ENCODE data around the gene GREB1.
"Not testable (repeated sequence)": the region's sequence is repeated elsewhere in the genome, so short reads cannot be mapped to it uniquely, and the experiment has no call there.

The GREB1 gene

DNA sequence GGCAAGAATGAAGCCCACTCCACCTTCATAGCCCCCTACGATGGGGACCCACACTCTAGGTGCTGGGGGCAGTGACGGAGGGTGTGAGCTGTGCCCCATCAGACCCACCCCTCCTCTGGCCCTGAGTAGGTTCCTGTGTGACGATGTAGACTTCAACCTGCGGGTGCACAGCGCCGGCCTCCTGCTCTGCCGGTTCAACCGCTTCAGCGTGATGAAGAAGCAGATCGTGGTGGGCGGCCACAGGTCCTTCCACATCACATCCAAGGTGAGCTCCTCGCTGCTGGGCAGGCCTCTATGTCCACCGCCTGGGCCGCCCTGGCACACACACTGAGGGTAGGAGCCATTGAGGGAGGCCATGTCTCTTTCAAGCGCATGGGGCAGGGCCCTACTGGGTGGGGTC is 101.3 kb downstream of the GREB1 start:
- no peak for DNase-seq (ENCODE audit: low spot score)

DNA sequence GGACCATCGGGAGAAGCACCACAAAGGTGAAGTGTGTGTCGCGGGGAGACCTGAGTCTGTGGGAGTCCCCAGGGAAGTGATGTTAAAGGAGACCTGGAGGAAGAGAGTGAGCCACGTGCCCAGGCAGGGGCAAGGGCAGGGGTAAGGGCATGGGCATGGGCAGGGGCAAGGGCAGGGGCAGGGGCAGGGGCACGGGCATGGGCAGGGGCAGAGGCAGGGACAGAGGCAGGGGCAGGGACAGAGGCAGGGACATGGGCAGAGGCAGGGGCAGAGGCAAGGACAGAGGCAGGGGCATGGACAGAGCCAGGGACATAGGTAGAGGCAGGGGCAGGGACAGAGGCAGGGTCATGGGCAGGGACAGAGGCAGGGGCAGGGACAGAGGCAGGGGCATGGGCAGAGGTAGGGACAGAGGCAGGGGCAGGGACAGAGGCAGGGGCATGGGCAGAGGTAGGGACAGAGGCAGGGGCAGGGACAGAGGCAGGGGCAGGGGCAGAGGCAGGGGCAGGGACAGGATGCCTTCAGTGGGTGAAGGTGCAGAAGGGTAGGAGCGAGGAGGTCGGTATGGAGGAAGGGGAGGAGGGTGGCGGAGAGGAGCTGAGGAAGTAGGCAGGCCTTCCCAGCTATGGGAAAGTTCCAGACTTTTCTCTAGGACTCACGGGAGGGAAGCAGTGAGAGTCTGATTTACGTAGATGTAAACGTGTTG is 102.9 kb downstream of the GREB1 start:
- no peak for DNase-seq (ENCODE audit: low spot score)

DNA sequence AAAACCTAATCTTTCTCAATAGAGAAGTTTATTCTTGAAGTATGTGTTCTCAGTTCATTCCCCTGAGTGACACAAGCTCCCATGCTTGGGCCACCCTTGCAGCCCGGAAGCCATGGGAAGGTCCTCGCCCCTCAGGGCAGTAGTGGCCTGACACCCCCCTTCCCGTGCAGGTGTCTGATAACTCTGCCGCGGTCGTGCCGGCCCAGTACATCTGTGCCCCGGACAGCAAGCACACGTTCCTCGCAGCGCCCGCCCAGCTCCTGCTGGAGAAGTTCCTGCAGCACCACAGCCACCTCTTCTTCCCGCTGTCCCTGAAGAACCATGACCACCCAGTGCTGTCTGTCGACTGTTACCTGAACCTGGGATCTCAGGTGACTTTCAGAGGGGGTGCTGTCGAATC is 103.7 kb downstream of the GREB1 start:
- no peak for DNase-seq (ENCODE audit: low spot score)

DNA sequence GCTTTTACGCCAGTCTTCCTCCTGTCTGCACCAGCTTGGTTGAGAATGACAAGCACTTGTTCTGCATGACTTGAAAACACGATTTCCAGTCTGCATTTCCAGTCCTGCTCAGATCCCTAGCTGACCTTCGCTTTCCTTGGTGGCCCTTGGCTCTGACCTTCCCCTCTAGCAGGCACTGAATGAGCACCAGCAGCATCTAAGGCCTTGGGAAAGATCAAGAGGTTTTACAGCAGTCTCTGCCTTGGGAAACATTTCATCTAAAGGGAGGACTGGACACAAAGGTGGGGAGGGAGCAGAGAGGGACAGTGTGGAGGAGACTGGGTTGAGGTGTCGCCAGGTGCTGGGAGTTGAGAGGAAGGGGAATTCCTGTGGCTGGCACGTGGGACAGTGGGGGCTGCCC is 105.7 kb downstream of the GREB1 start:
- no peak for DNase-seq (ENCODE audit: low spot score)

DNA sequence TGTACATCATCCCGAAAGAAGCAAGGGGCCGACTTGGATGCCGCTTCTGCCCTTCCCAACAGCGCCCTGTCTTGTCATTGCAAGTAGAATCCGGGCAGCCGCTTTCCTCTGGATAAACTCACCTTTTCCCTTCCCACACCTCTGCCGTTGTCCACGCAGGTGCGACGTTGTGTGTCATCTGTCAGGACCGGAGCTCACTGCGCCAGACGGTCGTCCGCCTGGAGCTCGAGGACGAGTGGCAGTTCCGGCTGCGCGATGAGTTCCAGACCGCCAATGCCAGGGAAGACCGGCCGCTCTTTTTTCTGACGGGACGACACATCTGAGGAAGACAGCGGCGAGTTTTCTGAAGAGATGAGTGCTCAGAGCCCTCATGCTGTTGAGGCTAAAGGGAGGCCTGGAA is 106.3 kb downstream of the GREB1 start:
- DNase-seq (ENCODE audit: low spot score) = no peak

DNA sequence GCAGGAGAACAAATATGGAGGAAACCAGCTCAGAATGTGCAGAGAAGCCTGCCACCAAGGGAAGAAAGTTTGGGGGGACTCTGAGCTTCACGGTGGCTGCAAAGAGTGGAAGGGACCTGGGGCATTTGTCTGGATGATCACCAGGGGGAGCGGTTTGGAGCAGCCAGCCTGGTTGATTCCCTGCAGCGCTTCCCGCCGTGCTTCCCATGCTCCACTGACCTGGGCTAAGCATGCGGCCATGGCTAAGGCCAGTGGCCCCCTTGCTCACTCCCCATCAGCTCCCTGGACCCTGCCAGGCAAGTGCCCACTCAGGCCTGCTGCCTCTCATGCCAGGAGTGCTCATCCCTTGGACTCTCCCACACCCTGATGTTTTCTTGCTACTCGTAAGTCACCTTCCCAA is 109.1 kb downstream of the GREB1 start:
- DNase-seq (ENCODE audit: low spot score) = no peak

DNA sequence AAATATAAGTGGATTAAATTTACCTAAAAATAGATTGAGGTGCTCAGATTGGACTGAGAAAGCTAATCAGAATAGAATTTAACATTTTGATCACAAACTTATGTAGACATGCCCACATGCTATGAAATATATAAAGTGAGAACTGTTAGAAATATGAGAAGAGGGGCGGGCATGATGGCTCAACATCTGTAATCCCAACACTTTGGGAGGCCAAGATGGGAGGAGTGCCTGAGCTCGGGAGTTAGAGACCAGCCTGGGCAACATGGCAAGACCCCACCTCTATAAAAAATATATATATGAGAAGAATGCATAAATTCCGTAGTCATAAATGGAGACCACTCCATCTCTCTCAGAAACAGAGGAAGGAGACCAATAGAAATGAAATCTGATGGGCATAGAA is 110.4 kb downstream of the GREB1 start:
- DNase-seq (ENCODE audit: low spot score) = no peak

DNA sequence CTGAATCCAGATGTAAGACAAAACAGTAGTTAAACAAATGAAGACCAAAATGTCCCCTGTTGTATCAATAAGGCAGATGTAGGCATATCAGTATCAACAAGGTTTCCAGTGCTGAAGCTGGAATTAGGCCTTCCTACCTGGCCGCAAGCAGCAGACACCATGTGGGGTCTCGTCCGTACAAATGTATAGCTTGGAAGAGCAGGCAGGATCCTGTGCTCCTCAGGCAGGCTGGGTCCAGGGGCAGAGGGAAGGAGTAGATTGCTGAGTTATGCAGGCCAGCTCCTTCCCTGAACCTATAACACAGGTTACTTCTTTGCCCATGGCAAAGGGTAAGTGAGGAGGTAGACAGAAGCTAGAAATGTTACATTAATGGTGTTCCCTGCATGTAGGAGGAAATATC is 112.7 kb downstream of the GREB1 start:
- DNase-seq (ENCODE audit: low spot score) = no peak

DNA sequence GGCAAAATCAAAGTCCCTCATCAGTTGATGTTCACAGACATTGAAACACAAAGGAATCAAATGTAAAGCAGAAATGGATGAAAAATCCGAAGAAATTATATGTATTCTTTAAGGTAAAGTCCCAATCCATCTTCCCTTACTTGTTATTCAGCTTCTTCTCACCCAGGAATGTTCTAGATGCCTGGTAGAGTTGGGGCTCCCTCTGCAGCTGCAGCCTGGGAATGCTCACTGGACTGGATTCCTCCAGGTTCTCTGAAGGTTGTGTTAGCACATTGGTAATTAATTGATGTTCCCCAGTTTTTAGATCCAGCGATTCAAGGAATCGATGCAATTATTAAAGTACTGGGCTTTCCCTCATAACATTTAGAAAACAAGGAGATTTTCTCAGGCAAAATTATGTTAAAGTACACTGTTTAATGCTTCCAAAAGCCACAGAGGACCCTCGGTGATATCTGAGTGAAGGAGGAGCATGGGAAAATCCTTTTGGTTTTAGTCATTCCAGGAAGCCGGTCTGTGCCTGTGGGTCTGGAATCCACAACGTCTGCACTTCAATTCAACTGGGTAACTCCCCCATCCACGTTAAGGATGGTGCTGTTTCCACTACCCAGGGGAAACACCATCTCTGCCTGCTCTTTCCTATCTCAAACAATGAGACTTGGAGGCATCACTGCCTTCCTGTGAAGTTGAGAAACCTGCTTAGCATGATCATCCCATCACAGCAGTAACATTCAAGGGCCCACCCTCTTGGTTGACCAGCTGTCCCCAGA is 114.2 kb downstream of the GREB1 start:
- no peak for DNase-seq (ENCODE audit: low spot score)

DNA sequence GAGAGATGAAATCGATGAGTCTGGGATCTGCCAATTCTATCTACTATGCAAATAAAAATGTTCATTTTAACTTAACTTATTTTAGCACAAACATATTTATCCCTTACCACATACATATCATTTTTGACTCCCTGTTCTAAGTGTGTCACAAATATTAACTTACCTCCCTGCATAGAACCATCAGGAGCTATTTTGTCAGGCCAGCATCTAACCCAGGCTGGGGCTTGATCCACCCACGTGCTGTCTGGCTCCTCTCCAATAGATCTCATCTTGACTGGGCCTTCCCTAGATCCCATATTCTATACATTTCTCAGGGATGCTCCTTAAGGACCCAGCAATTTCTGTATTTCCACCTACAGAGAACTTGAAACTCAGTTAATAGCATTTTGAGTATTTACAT is 115.2 kb downstream of the GREB1 start:
- no peak for DNase-seq (ENCODE audit: low spot score)

DNA sequence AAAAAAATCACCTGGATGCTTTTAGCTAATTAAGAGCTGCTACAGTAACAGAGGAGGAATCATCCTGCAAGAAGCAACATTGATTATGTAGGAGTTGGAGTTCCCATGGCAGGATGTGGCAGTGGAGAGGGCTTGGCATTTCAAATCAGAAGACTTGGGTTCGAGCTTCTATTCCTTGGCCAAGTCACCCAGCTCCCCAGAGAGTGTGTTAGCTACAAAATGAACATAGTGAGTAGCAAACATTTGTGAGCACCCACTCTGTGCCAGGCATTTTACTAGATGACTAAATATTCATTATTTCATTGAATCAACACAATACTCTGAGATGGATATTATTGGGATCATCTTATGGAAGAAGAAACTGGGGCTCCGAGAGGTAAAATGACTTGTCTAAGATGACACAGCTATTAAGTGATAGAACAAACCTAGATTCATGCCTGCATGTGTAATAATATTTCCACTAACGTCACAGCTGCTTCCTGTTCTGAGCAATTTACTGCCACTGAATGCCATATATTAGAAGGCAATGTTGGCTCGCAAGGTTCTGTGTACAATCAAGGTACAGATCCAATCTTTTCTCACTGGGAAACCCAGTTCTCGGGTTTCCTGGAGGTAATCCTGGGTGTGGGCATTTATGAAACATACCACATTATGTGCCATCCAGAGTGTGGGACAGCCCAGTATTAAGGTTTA is 118.2 kb downstream of the GREB1 start:
- DNase-seq (ENCODE audit: low spot score) = no peak

DNA sequence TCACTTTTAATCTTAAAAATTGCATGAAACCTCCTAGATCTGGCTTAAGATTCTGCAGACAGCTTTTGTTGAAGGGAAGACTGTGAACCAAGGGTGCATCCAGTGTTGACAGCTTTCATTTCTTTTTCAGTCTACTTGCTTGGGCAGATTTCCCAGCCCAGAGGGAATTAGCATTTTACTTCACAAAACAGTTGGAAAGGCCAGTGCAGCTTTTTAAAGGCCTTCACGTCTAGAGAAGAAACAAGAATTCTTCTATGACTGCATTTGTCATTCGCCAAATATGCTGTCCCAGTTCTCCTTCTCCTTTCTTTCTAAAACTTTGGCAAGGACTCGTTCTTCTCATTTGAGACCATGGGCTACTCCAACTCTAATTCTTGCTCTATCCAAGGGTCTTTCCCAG is 118.7 kb downstream of the GREB1 start:
- DNase-seq (ENCODE audit: low spot score) = no peak

DNA sequence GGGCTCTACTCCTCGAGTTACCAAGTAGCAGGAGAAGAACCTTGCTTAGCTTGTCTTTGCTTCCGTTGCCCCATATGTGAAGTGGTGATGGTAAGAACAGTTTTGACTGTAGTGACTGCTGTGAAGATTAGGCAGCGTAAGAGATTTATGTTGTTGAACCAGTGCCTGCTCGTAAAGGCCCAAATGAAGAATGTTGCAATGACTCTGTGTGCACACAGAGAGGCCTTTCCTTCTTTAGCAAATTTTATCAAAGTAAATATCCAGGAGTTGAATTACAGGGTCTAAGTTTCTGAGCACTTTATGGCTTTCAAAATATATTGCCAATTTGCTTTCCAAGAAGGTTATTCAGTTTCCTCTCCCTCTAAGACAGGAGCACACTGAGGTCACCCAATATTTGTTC is 121.7 kb downstream of the GREB1 start:
- no peak for DNase-seq (ENCODE audit: low spot score)

DNA sequence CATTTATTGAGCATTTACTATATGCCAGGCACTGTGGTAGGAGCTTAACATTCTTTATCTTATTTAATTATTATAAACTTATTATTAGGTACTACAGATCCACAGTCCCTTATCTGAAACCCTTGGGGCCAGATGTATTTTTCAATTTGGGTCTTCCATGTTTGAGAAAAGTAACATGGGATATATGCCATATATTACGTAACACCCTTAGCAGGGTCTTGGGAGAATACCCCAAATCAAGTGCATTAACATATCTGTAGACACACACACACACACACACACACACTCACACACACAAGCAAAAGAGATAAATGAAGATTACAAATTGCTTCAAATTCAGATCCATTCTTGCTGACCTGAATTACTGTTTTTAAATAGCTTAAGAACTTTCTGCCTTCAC is 122.4 kb downstream of the GREB1 start:
- DNase-seq (ENCODE audit: low spot score) = no peak

DNA sequence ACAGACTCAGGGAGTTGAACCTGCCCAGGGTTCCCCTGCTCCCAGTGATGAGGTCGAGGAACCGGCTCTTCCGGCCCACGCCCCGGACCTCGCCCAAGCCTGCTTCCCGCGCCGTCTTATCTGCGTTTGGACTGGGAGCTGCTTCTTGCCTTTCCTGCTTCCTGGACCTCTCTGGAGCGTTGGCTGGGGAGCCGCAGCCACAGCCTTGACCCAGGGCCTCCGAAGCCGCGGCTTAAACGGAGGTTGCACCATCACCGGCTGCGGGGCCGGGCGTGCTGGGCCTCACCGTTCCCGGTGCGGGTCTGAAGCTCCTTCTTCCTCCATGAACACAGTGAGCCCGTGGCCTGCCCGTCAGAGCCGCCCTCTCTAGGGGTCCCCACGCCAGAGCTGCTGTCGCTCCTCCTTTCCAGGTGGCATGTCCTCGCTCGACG is 122.8 kb downstream of the GREB1 start:
- DNase-seq (ENCODE audit: low spot score) = no peak

DNA sequence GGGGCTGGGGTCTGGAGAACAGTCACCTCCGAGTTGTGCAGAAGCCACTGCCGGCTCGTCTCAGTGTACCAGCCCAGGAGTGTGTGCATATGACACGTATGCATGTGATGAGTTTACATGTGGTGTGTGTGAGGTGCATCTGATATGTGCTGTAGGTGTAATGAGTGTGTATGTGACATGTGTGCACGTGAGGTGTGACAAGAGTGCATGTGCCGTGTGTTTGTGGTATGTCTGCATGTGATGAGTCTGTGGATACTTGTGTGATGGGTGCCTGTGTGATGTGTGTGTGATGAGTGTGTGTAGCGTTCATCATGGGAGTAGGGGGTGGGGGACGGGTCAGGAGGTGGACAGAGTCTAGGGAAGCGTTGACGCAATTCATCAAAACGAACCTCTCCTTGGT is 123.3 kb downstream of the GREB1 start:
- no peak for DNase-seq (ENCODE audit: low spot score)

DNA sequence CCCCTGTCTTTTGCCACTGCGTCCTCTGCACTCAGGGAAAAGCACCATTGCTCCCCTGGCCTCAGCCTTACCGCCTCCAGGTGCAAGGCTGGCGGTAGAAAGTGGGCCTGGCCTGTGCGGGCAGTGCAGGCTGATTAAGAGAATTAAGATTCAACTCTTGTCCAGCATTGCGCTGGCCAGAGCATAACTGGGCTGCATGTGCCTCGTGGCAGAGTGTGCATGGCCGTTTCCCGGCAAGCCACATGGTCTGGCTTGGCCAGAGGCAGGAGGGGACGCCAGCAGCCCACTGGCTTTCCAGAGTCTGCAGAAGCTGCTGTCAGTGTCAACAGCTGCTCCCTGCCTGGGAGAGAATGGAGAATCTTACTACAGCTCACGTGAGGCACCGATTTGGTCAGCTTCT is 123.8 kb downstream of the GREB1 start:
- DNase-seq (ENCODE audit: low spot score) = no peak

DNA sequence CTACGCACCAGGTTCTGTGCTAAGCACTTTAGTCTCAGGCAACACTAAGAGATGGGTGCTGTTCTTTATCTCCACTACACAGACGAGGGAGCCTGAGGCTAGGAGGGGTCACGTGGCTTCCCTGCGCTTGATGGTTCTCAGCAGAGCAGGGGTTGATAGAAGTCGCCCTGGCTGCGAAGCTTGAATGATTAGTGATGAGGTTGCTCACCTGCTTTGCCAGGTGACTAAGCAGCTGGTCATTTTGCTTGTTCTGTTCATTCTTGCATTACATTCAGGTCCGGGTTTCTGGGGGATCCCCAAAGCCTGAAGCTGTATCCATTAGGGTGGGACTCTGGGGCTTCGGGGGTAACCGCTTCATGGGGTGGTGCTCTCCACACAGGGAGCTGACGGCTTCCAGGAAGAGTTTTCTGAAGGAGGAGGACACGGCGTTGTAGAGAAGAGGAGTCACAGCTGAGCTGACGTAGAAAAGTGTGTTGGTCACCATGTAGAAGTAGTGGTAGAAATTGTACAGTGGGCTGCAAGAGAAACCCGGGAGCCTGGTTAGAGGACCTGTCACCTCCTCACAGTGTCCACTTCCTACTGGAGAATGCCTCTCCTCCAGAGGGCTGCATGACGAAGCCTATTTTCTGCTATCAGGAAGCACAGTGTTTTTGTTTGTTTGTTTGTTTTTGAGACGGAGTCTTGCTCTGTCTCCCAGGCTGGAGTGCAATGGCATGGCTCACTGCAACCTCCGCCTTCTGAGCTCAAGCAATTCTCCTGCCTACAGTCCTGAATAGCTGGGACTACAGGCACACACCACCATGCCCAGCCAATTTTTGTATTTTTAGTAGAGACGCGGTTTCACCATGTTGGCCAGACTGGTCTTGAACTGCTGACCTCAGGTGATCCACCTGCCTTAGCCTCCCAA is 124.6 kb downstream of the GREB1 start:
- no peak for DNase-seq (ENCODE audit: low spot score)

DNA sequence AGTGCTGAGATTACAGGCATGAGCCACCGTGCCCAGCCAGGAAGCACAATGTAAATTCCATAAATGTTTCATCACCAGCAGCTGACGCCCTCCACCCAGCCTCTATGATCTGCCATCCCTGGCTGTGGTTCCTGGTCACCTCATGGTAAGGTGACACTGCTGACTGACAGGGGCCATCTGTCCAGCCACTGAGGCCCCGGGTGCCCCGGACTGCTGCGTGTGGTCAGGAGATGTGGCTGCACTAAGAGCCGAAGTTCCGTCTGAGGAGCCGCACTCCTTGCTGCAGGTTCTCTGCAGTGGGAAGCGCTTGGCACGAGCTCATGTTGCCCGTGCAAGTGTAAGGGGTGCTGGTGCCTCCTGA is 125.2 kb downstream of the GREB1 start:
- DNase-seq (ENCODE audit: low spot score) = no peak

DNA sequence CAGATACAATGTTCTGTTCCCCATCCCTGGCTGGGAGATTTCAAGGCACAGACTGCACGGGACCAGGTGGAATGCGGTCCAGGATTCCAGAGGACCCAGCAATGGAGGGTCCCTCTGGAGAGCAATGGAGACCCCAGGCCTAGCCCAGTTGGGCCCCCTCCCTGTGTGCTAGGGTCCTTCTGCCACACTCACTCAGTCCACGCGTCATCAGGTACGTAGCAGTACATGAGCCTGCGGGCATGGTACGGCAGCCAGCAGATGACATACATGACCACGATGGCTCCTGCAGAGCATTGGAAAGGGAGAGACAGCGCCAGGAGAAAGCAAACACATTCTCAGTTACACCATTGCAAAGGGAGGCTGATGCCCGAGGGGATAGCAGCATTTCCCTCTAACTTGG is 126.0 kb downstream of the GREB1 start:
- DNase-seq (ENCODE audit: low spot score) = no peak

DNA sequence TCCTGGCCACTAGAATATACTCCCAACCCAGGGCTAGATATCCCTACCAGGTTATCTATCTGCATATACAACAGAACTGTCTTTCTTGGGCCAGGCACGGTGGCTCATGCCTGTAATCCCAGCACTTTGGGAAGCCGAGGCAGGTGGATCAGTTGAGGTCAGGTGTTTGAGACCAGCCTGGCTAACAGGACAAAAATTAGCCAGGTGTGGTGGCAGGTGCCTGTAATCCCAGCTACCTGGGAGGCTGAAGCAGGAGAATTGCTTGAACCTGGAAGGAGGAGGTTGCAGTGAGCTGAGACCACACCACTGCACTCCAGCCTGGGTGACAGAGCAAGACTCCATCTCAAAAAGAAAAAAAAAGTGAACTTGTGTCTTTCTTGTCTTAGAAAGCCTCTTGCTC is 126.6 kb downstream of the GREB1 start:
- not testable (repeated sequence) for DNase-seq (ENCODE audit: low spot score)

DNA sequence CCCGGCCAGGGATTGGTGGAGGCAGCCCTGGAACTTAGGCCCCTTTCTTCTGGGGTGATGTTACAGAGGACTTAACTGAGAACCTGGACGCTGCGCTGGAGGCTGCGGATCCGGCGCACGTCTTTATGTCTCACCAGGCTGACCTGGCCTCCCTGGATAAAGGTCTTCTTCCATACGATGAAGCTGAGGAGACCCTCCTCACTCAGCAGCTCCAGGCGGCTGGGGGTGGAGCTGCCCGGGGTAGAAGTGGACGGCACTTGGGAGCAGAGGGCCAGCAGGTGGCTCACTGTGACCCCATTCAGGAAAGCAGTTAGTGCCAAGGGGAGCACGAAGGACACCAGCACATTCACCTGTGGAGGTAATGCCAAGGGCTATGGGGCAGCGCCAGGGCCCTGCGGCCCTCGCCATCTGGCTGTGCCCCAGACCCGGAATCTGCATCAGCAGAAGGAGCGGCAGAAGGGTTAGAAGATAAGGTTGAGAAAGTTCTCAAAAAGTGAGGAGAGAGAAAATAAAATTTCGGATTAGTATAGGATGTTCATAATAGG is 128.1 kb downstream of the GREB1 start:
- no peak for DNase-seq (ENCODE audit: low spot score)

Measured in AG20443 (cell line).